Endothelial cell of coronary artery (primary cell): Measurements from ENCODE around the gene MRPS27. TPM values are rescaled to one million over a fixed set of nuclear protein-coding genes. Genes with fewer than 3 reads are reported as not detected.

Experiments
- total RNA-seq: library from RNA; depleted of rRNA; stranded (reverse); fragments of >200 nt; gene quantifications from 2 replicates; pipeline ENCODE4 v1.2.3, GENCODE V29; 2014

Gene MRPS27
- 64.2 and 70.6 TPM in 2 replicates for total RNA-seq

GRCh38 chr5:72319976-72320752 is at the start of gene MRPS27, which contains the start of gene PTCD2:
Gene MRPS27 (minus strand): TSS chr5:72320240. CDS start chr5:72320221, 19 bp downstream.
Gene PTCD2 (plus strand): TSS chr5:72320373. CDS start chr5:72320383, 10 bp downstream.

Other genes starting within 250 kb of the MRPS27 start
- gene MAP1B, start 212.8 kb downstream of the MRPS27 start, total RNA-seq: 84.9 and 109 TPM in 2 replicates
- 4.3 and 5.6 TPM in 2 replicates for gene PTCD2, start 133 bp upstream of the MRPS27 start, total RNA-seq
- 1.1 and 4.0 TPM in 2 replicates for gene ZNF366, start 187.2 kb upstream of the MRPS27 start, total RNA-seq